ENCODE measurements around the gene FCN2. TPM values are rescaled to one million over a fixed set of nuclear protein-coding genes. Genes with fewer than 3 reads are reported as not detected.

Gene FCN2
- polyA plus RNA-seq, 2 of the 4 experiments (the other 2 are of a cell fraction) = not detected

- Histone ChIP-seq H3K4me3 (no peak overlapping the region), H3K4me1 (no peaks in the 10 kb centered on the region), H3K27ac (no peak overlapping the region), H3K4me2 (no peak overlapping the region), H3K9me3 (peaks cover 12% of the 10 kb centered on the region; the same call in 1 of the 3 replicates)
- WGBS (ENCODE audit: missing lambda C conversion rate) = 11% methylated on average over 3 of the region's 3 CpGs
- FAIRE-seq = no peak
- TF ChIP-seq RARB (CRISPR knock-in tag; IDR thresholded peaks at IDR 0.05) (no peak), MAZ (IDR thresholded peaks at IDR 0.05; ENCODE audit: borderline replicate concordance, low read depth, low read length) (no peak), EHF (CRISPR knock-in tag; IDR thresholded peaks at IDR 0.05) (no peak), RFX5 (IDR thresholded peaks at IDR 0.05) (no peak), HOXB5 (CRISPR knock-in tag; IDR thresholded peaks at IDR 0.05) (no peak), SREBF2 (IDR thresholded peaks at IDR 0.05) (no peak), PBX3 (IDR thresholded peaks at IDR 0.05) (no peak), NR3C1 (IDR thresholded peaks at IDR 0.05) (no peak), BCL3 (IDR thresholded peaks at IDR 0.05) (no peak), ESRRA (IDR thresholded peaks at IDR 0.05; ENCODE audit: borderline replicate concordance, low read length) (no peak), KDM5A (IDR thresholded peaks at IDR 0.05) (no peak)
- CTCF ChIA-PET = no interaction called here
- DNase-seq (ENCODE audit: low read depth in 1 of 2, low spot score in 1 of 2) = no peak
- POLR2A ChIA-PET = no interaction called here
- ATAC-seq = no peak
Observed at GRCh38 chr9:134902936-134903335, 22.3 kb downstream of the FCN2 start.

GRCh38 chr9:134908524-134909309 lies 28.1 kb downstream of the FCN2 start:
- no peak for FAIRE-seq
- H3K4me3 ChIP-seq = no peak overlapping the region
- CTCF ChIA-PET = no interaction called here
- no peak overlapping the region for H3K4me2 ChIP-seq
- H3K9me3 ChIP-seq = 0 out of 3 replicates have a peak, but pooled peaks cover 2% of the 10 kb centered on the region
- no peak for TF ChIP-seq EHMT2 (IDR thresholded peaks at IDR 0.05; ENCODE audit: low read depth)
- TF ChIP-seq RFX5 (IDR thresholded peaks at IDR 0.05) = no peak
- TF ChIP-seq JUNB (IDR thresholded peaks at IDR 0.05) = no peak
- TF ChIP-seq MAX (IDR thresholded peaks at IDR 0.05) = no peak
- H3K27ac ChIP-seq = no peak overlapping the region
- WGBS (ENCODE audit: missing lambda C conversion rate) = 56% methylated on average over 13 of the region's 13 CpGs
- no peak for DNase-seq (ENCODE audit: low read depth in 1 of 2, low spot score in 1 of 2)
- H3K4me1 ChIP-seq = no peaks in the 10 kb centered on the region
- POLR2A ChIA-PET = no interaction called here
- no peak for ATAC-seq

- H3K4me2 ChIP-seq = no peak overlapping the region
- ChIA-PET POLR2A (no interaction called here), CTCF (interaction anchor here (0.8 kb wide), 1 partner anchor 21 kb away, joined by 3 read pairs; no protein-coding TSS in a partner anchor)
- WGBS (ENCODE audit: missing lambda C conversion rate) = 44% methylated on average over 24 of the region's 24 CpGs
- TF ChIP-seq TP53 (CRISPR knock-in tag; IDR thresholded peaks at IDR 0.05) (no peak), TFCP2L1 (CRISPR knock-in tag; IDR thresholded peaks at IDR 0.05) (no peak)
- no peaks in the 10 kb centered on the region for H3K9me3 ChIP-seq
- H3K27ac ChIP-seq = no peak overlapping the region
- FAIRE-seq (no peak), ATAC-seq (no peak), DNase-seq (ENCODE audit: low read depth in 1 of 2, low spot score in 1 of 2) (no peak)
- no peaks in the 10 kb centered on the region for H3K4me1 ChIP-seq
- no peak overlapping the region for H3K4me3 ChIP-seq
Observed at GRCh38 chr9:134909511-134910481, 29.2 kb downstream of the FCN2 start.

Measured in A549 (cell line).